Loucy (cell line): ENCODE measurements around the gene CCDC83.

Experiments used
- H2AFZ ChIP-seq: fragments of 200-600 bp; sonication (generic); 2 replicates; pipeline ENCODE4 v1.6.0; 2016; ENCODE audit warnings: antibody characterized with exemption, mild to moderate bottlenecking, low read length, moderate library complexity
- H3F3A ChIP-seq: fragments of 200-600 bp; 2 replicates; pipeline ENCODE4 v1.6.0; 2016; ENCODE audit warnings: antibody characterized with exemption, low read depth, mild to moderate bottlenecking
- H3K27me3 ChIP-seq: fragments of 200-600 bp; sonication (generic); 2 replicates; pipeline ENCODE4 v1.6.1; 2014; ENCODE audit warnings: low read length, mild to moderate bottlenecking; ENCODE audit not compliant: insufficient read depth, poor library complexity, severe bottlenecking
- H3K36me3 ChIP-seq: fragments of 200-600 bp; sonication (generic); 2 replicates; pipeline ENCODE4 v1.6.1; 2016; ENCODE audit warnings: low read length; ENCODE audit not compliant: insufficient read depth
- H3K4me1 ChIP-seq: fragments of 200-600 bp; sonication (generic); 2 replicates; pipeline ENCODE4 v1.5.1; 2014; ENCODE audit warnings: low read length, mild to moderate bottlenecking; ENCODE audit not compliant: insufficient read depth, poor library complexity, severe bottlenecking
- H3K4me2 ChIP-seq: fragments of 200-600 bp; sonication (generic); 2 replicates; pipeline ENCODE4 v1.6.0; 2014; ENCODE audit warnings: antibody characterized with exemption, low read length, low read depth, mild to moderate bottlenecking; ENCODE audit not compliant: poor library complexity, severe bottlenecking
- H3K4me3 ChIP-seq: fragments of 200-600 bp; sonication (generic); 2 replicates; pipeline ENCODE4 v1.5.1; 2014; ENCODE audit warnings: low read length, mild to moderate bottlenecking, mixed read lengths; ENCODE audit not compliant: poor library complexity, severe bottlenecking
- H3K79me2 ChIP-seq: fragments of 200-600 bp; sonication (generic); 2 replicates; pipeline ENCODE4 v1.6.1; 2014; ENCODE audit warnings: low read length; ENCODE audit not compliant: insufficient read depth
- H3K9ac ChIP-seq: fragments of 200-600 bp; sonication (generic); 2 replicates; pipeline ENCODE4 v1.6.0; 2014; ENCODE audit warnings: mild to moderate bottlenecking, low read depth, low read length, moderate library complexity; ENCODE audit not compliant: poor library complexity, severe bottlenecking
- H3K9me2 ChIP-seq: fragments of 200-600 bp; sonication (generic); replicated peaks from 2 replicates; pipeline ENCODE4 v1.6.1; 2016; ENCODE audit warnings: low read depth, low read length, mixed read lengths
- H3K9me3 ChIP-seq: fragments of 200-600 bp; sonication (generic); 2 replicates; pipeline ENCODE4 v1.6.1; 2014; ENCODE audit warnings: mild to moderate bottlenecking, antibody characterized with exemption, low read length, low read depth; ENCODE audit not compliant: insufficient read depth
- H4K20me1 ChIP-seq: fragments of 200-600 bp; sonication (generic); 2 replicates; pipeline ENCODE4 v1.6.0; 2014; ENCODE audit warnings: antibody characterized with exemption, low read length, mild to moderate bottlenecking; ENCODE audit not compliant: insufficient read depth, poor library complexity, severe bottlenecking
- CTCF ChIP-seq: fragments of 200-600 bp; sonication (generic); conservative IDR thresholded peaks from 2 replicates; pipeline ENCODE4 v1.5.1; 2014; ENCODE audit warnings: mild to moderate bottlenecking, antibody characterized with exemption, low read length
- EZH2phosphoT487 ChIP-seq: fragments of 200-600 bp; IDR thresholded peaks from 2 replicates; pipeline ENCODE4 v1.6.1; 2018; ENCODE audit warnings: antibody characterized with exemption, mild to moderate bottlenecking, moderate library complexity, borderline replicate concordance

CCDC83 gene

GRCh38 chr11:85825616-85826015 is 29.6 kb upstream of the CCDC83 start:
- peaks cover 25% of the 10 kb centered on the region for H3K27me3 ChIP-seq
- H3F3A ChIP-seq, result no peaks in the 10 kb centered on the region
- no peaks in the 10 kb centered on the region for H3K36me3 ChIP-seq
- peaks cover 21% of the 10 kb centered on the region for H3K4me1 ChIP-seq
- no peaks in the 10 kb centered on the region for H4K20me1 ChIP-seq
- TF ChIP-seq EZH2phosphoT487 (no peak), CTCF (no peak)
- no peaks in the 10 kb centered on the region for H3K9me3 ChIP-seq
- no peak overlapping the region for H2AFZ ChIP-seq
- H3K9me2 ChIP-seq, result no peaks in the 10 kb centered on the region
- H3K4me3 ChIP-seq, result no peak overlapping the region
- H3K4me2 ChIP-seq, result no peak overlapping the region
- no peak overlapping the region for H3K9ac ChIP-seq
- no peaks in the 10 kb centered on the region for H3K79me2 ChIP-seq

GRCh38 chr11:85826116-85826855 is 28.9 kb upstream of the CCDC83 start:
- Histone ChIP-seq H3K9me3 (no peaks in the 10 kb centered on the region), H3K27me3 (peaks cover 18% of the 10 kb centered on the region), H3K4me3 (no peak overlapping the region), H3K79me2 (no peaks in the 10 kb centered on the region), H3K9me2 (no peaks in the 10 kb centered on the region), H3K9ac (no peak overlapping the region), H3K4me1 (peaks cover 21% of the 10 kb centered on the region), H3K4me2 (no peak overlapping the region), H2AFZ (no peak overlapping the region), H3K36me3 (no peaks in the 10 kb centered on the region), H3F3A (no peaks in the 10 kb centered on the region), H4K20me1 (no peaks in the 10 kb centered on the region)
- peak; percentile 69 for TF ChIP-seq CTCF
- TF ChIP-seq EZH2phosphoT487, result no peak

- Histone ChIP-seq H3K9me2 (no peaks in the 10 kb centered on the region), H3K4me2 (no peak overlapping the region), H3F3A (no peaks in the 10 kb centered on the region), H2AFZ (no peak overlapping the region), H3K27me3 (peaks cover 1% of the 10 kb centered on the region), H3K79me2 (no peaks in the 10 kb centered on the region), H3K9me3 (no peaks in the 10 kb centered on the region), H3K4me3 (no peak overlapping the region), H4K20me1 (no peaks in the 10 kb centered on the region), H3K4me1 (peaks cover 21% of the 10 kb centered on the region), H3K9ac (no peak overlapping the region), H3K36me3 (no peaks in the 10 kb centered on the region)
- no peak for TF ChIP-seq CTCF
Measured at GRCh38 chr11:85827748-85828639, 27.2 kb upstream of the CCDC83 start.
